Hepatocyte (in vitro differentiated cells): ENCODE measurements around the gene YJEFN3. TPM values are rescaled to one million over a fixed set of nuclear protein-coding genes. Genes with fewer than 3 reads are reported as not detected.

Source experiments
- DNase-seq: peaks from one replicate; pipeline ENCODE4 v3.0.0-alpha.2; 2016; ENCODE audit warnings: low spot score
- H2AFZ ChIP-seq: fragments of 200-600 bp; sonication (generic); 2 replicates; pipeline ENCODE4 v1.6.0; 2016; ENCODE audit warnings: antibody characterized with exemption, mild to moderate bottlenecking
- H3K27ac ChIP-seq: fragments of 200-600 bp; sonication (generic); 2 replicates; pipeline ENCODE4 v1.5.1; 2016; ENCODE audit warnings: mild to moderate bottlenecking
- H3K27me3 ChIP-seq: fragments of 200-600 bp; sonication (generic); 2 replicates; pipeline ENCODE4 v1.6.1; 2016
- H3K36me3 ChIP-seq: fragments of 200-600 bp; sonication (generic); replicated peaks from 2 replicates; pipeline ENCODE4 v1.5.1; 2016; ENCODE audit warnings: low read depth; ENCODE audit not compliant: insufficient read depth
- H3K4me1 ChIP-seq: fragments of 200-600 bp; sonication (generic); 2 replicates; pipeline ENCODE4 v1.5.1; 2016; ENCODE audit warnings: mild to moderate bottlenecking, moderate library complexity; ENCODE audit not compliant: insufficient read depth
- H3K4me2 ChIP-seq: fragments of 200-600 bp; sonication (generic); 2 replicates; pipeline ENCODE4 v1.6.0; 2016
- H3K4me3 ChIP-seq: fragments of 200-600 bp; sonication (generic); 2 replicates; pipeline ENCODE4 v1.5.1; 2016; ENCODE audit warnings: mild to moderate bottlenecking
- H3K79me2 ChIP-seq: fragments of 200-600 bp; sonication (generic); 2 replicates; pipeline ENCODE4 v1.6.0; 2017; ENCODE audit warnings: mild to moderate bottlenecking
- H3K9me2 ChIP-seq: fragments of 200-600 bp; sonication (generic); replicated peaks from 2 replicates; pipeline ENCODE4 v1.6.0; 2017; ENCODE audit warnings: mild to moderate bottlenecking; ENCODE audit not compliant: insufficient read depth
- H3K9me3 ChIP-seq: fragments of 200-600 bp; sonication (generic); 2 replicates; pipeline ENCODE4 v1.5.1; 2016; ENCODE audit warnings: low read depth, mild to moderate bottlenecking
- H4K20me1 ChIP-seq: fragments of 200-600 bp; sonication (generic); 2 replicates; pipeline ENCODE4 v1.6.0; 2016; ENCODE audit warnings: mild to moderate bottlenecking; ENCODE audit not compliant: insufficient read depth, poor library complexity, severe bottlenecking
- EZH2 ChIP-seq: fragments of 200-600 bp; sonication (generic); IDR thresholded peaks from 2 replicates; pipeline ENCODE4 v1.6.1; 2016; ENCODE audit warnings: antibody characterized with exemption, mild to moderate bottlenecking, borderline replicate concordance
- EZH2phosphoT487 ChIP-seq: fragments of 200-600 bp; sonication (generic); IDR thresholded peaks from one replicate; pipeline ENCODE4 v1.6.1; 2018; ENCODE audit warnings: antibody characterized with exemption, mild to moderate bottlenecking, low read depth, moderate library complexity; ENCODE audit not compliant: unreplicated experiment, severe bottlenecking
- WGBS: methylation state at CpG from one replicate; pipeline ENCODE4 v1.1.6; 2016; ENCODE audit warnings: low lambda C conversion rate; ENCODE audit errors: missing lambda C conversion rate; 5-methylcytosine and 5-hydroxymethylcytosine counted together
- polyA plus RNA-seq: library from polyadenylated mRNA; unstranded; fragments of >200 nt; fragmentation: Nextera tagmentation; extraction: Ambion mirVana; gene quantifications from 2 replicates; pipeline ENCODE4 v1.2.1, GENCODE V29; 2016
- total RNA-seq: library from RNA; depleted of rRNA; stranded (reverse); fragments of >200 nt; gene quantifications from 2 replicates; pipeline ENCODE4 v1.2.3, GENCODE V29; 2014
- TF ChIP-seq, protein P1 (sequence below): fragments of 200-600 bp; sonication (generic); IDR thresholded peaks from 2 replicates; pipeline ENCODE4 v1.5.1; 2016; ENCODE audit warnings: antibody characterized with exemption, mild to moderate bottlenecking; ENCODE audit not compliant: poor library complexity

The YJEFN3 gene
- total and polyA plus RNA-seq, 2 experiments from 2014 or later, result 3.0 to 12.5 TPM

DNA sequence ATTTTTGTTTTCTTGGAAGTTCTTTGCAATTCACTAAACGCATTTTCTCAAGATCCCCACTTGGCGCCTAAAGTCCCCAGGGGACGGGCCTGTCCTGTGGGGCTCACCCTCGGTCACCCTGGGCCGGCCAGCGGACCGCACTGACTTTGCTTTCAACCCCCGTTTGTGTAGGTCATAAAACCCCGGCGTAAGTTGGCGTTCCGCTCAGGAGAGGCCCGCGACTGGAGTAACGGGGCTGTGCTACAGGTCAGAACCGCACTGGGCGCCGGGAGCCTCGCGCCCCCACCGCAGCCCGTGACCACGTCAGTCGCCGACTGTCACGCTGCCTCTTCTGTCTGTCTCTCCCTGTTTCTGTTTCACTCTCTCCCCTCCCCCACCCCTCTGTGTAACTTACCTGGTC, 26.9 kb upstream of the YJEFN3 start:
- H3K79me2 ChIP-seq, result no peaks in the 10 kb centered on the region
- 95% methylated on average over 24 of the region's 26 CpGs for WGBS

DNA sequence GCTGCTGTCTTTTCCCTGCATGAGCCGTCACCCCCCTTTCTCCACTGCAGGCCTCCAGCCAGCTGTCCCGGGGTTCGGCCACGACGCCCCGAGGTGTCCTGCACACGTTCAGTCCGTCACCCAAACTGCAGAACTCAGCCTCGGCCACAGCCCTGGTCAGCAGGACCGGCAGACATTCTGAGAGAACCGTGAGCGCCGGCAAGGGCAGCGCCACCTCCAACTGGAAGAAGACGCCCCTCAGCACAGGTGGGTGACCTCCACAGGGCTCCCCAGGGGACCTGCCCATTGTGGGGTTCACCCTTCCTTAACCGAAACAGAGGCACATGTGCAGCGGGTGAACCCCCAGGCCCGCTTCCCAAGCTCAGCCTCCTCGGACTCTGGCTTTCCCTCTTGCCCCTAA, 26.4 kb upstream of the YJEFN3 start:
- no peak overlapping the region for H3K4me3 ChIP-seq
- no peaks in the 10 kb centered on the region for H3K9me2 ChIP-seq
- H3K27ac ChIP-seq, result no peak overlapping the region
- no peaks in the 10 kb centered on the region for H4K20me1 ChIP-seq
- no peak overlapping the region for H3K4me2 ChIP-seq
- no peak for DNase-seq
- no peak overlapping the region for H2AFZ ChIP-seq
- no peaks in the 10 kb centered on the region for H3K79me2 ChIP-seq
- whole genome bisulfite sequencing, result 95% methylated on average over 15 of the region's 19 CpGs
- no peaks in the 10 kb centered on the region for H3K9me3 ChIP-seq
- TF ChIP-seq, protein P1, sequence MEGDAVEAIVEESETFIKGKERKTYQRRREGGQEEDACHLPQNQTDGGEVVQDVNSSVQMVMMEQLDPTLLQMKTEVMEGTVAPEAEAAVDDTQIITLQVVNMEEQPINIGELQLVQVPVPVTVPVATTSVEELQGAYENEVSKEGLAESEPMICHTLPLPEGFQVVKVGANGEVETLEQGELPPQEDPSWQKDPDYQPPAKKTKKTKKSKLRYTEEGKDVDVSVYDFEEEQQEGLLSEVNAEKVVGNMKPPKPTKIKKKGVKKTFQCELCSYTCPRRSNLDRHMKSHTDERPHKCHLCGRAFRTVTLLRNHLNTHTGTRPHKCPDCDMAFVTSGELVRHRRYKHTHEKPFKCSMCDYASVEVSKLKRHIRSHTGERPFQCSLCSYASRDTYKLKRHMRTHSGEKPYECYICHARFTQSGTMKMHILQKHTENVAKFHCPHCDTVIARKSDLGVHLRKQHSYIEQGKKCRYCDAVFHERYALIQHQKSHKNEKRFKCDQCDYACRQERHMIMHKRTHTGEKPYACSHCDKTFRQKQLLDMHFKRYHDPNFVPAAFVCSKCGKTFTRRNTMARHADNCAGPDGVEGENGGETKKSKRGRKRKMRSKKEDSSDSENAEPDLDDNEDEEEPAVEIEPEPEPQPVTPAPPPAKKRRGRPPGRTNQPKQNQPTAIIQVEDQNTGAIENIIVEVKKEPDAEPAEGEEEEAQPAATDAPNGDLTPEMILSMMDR, result no peak
- TF ChIP-seq EZH2phosphoT487, result no peak
- no peak for TF ChIP-seq EZH2
- H3K27me3 ChIP-seq, result no peaks in the 10 kb centered on the region
- H3K36me3 ChIP-seq, result no peaks in the 10 kb centered on the region
- H3K4me1 ChIP-seq, result no peaks in the 10 kb centered on the region

More for the DNA sequence above, 26.9 kb upstream of the YJEFN3 start:
- no peak overlapping the region for H3K27ac ChIP-seq
- H3K9me3 ChIP-seq, result no peaks in the 10 kb centered on the region
- no peaks in the 10 kb centered on the region for H3K27me3 ChIP-seq
- no peaks in the 10 kb centered on the region for H3K9me2 ChIP-seq
- no peaks in the 10 kb centered on the region for H3K36me3 ChIP-seq
- no peak overlapping the region for H3K4me3 ChIP-seq
- TF ChIP-seq EZH2phosphoT487, result no peak
- TF ChIP-seq EZH2, result no peak
- TF ChIP-seq, protein P1, result no peak
- H3K4me2 ChIP-seq, result no peak overlapping the region
- H3K4me1 ChIP-seq, result no peaks in the 10 kb centered on the region
- no peaks in the 10 kb centered on the region for H4K20me1 ChIP-seq
- H2AFZ ChIP-seq, result no peak overlapping the region
- DNase-seq, result no peak

DNA sequence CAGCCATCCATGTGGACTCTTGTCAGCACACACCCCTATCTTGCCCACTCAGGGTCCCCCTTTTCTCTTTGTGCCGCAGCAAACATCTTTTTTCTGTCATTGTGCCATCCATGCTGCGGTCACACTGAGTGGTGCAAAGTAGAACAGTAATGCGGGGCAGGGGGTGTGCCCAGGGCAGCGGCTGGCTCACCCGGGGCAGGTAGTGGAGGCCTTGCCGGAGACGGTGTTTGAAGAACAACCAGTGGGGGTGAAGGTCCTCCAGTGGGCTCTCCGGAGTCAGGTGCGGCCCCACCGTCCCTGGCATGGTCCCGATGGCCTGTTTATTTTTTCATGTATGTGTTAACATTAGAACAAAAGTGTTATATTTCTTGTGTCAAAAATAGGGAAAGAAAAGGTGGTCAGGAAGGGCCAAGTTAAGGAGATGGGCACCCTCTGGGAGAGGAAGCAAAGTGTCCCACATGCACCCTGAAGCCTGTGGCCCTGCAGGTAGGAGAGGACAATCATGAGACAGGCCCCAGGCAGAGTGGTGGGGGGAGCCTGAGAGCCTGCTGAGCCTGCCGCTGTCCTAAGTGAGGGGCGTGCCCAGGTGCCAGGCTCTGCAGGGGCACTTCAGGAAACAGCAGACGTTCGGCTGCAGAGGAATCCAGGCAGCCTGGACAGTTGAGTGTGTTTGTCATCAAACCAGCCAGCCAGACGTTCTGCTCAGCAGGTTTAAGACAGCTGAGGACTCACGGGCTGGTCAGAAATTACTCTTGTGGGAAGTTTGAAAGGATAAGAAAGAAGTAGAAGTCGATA, 25.7 kb upstream of the YJEFN3 start:
- no peaks in the 10 kb centered on the region for H4K20me1 ChIP-seq
- H3K79me2 ChIP-seq, result no peaks in the 10 kb centered on the region
- no peak overlapping the region for H2AFZ ChIP-seq
- TF ChIP-seq, protein P1, result no peak
- TF ChIP-seq EZH2phosphoT487, result no peak
- TF ChIP-seq EZH2, result no peak
- no peak overlapping the region for H3K4me3 ChIP-seq
- WGBS, result 91% methylated on average over 18 of the region's 18 CpGs
- no peaks in the 10 kb centered on the region for H3K9me3 ChIP-seq
- no peaks in the 10 kb centered on the region for H3K27me3 ChIP-seq
- no peaks in the 10 kb centered on the region for H3K36me3 ChIP-seq
- no peaks in the 10 kb centered on the region for H3K4me1 ChIP-seq
- no peak overlapping the region for H3K27ac ChIP-seq
- H3K9me2 ChIP-seq, result no peaks in the 10 kb centered on the region
- no peak for DNase-seq
- H3K4me2 ChIP-seq, result no peak overlapping the region
